Ovary (tissue), 3 donors: Measurements from ENCODE around the gene SSBP2.

Experiments used
- EP300 ChIP-seq: sonication (generic); formaldehyde crosslinking; IDR thresholded peaks from one replicate; pipeline ENCODE4 v1.6.1; 2017; ENCODE audit warnings: antibody characterized with exemption
- POLR2A ChIP-seq: fragments of 450-650 bp; IDR thresholded peaks from one replicate; pipeline ENCODE4 v1.6.1; 2017; ENCODE audit warnings: antibody characterized with exemption, mild to moderate bottlenecking, moderate library complexity
- TF ChIP-seq, protein P1 (sequence below), 3 donors: fragments of 450-650 bp in 2 of 3; fragments of 200-600 bp in 1 of 3; IDR thresholded peaks; one replicate each; pipeline versions ENCODE4 v1.5.1 to v1.8.0; 2016 to 2022; ENCODE audit warnings: antibody characterized with exemption in 3 of 3, mild to moderate bottlenecking in 1 of 3
- donor health status: DM: no; HTN: no; CAD: no.

DNA sequence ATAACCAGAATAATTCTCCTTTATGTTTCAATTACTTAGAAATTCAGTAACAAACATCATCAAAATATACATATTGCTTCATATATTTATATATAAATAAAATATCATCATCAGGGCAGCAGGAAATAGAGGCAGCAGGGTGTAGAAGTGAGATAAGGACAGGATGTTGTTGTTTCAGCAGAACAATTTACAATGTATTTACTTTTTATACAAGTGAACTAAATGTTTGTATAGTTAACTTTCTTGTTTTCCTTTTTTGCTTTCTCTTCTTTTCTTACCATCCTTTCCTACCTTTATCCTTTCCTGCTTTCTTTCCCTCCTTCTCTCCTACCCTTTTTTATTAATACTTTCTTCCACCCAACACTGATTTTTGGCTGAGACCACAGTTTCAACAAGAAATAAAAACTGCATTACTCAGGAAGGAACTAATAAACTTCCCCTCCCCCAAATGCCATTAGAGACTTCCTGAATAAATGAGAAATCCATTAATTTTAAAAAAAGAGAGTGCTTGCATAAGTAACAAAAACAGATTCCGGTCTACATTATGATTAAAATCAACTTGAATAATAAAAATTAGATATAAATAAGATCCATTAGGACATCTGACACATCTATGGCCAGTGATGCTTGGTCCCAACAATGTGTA lies 197.2 kb downstream of the SSBP2 start:
- TF ChIP-seq, protein P1, sequence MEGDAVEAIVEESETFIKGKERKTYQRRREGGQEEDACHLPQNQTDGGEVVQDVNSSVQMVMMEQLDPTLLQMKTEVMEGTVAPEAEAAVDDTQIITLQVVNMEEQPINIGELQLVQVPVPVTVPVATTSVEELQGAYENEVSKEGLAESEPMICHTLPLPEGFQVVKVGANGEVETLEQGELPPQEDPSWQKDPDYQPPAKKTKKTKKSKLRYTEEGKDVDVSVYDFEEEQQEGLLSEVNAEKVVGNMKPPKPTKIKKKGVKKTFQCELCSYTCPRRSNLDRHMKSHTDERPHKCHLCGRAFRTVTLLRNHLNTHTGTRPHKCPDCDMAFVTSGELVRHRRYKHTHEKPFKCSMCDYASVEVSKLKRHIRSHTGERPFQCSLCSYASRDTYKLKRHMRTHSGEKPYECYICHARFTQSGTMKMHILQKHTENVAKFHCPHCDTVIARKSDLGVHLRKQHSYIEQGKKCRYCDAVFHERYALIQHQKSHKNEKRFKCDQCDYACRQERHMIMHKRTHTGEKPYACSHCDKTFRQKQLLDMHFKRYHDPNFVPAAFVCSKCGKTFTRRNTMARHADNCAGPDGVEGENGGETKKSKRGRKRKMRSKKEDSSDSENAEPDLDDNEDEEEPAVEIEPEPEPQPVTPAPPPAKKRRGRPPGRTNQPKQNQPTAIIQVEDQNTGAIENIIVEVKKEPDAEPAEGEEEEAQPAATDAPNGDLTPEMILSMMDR (IDR thresholded peaks at IDR 0.05) = no peak
- TF ChIP-seq EP300 (no peak), POLR2A (no peak)
